Measurements from ENCODE around the gene PDPN. TPM values are rescaled to one million over a fixed set of nuclear protein-coding genes. Genes with fewer than 3 reads are reported as not detected.

Gene PDPN
- total RNA-seq, 6 experiments from 2014 or later = 0.11 to 1.1 (median 0.45) TPM

DNA sequence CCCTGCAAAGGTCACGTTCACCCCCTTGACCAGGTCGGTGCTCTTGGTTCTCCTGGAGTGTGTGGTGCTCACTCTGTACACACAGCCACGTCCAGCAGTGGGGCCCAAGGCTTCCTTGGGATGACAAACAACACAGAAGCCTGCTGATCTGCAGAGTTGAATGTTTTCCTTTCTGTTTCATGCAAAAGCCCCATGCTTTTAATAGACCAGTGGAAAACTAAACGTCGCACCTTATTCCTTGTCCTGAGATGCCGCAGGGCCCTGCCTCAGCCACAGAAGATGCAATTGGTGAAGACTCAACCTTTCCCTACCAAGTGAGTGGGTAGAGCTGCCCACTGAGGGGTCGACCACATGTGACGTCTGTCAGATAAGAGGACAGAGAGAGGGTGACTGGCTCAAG lies 5.8 kb upstream of the PDPN start:
- Histone ChIP-seq H3K27ac (no peak overlapping the region), H3K9me3 (no peaks in the 10 kb centered on the region), H3K4me1 (no peaks in the 10 kb centered on the region), H3K27me3 (peaks cover 0 to 2% of the 10 kb centered on the region in 2 donors), H3K36me3 (no peaks in the 10 kb centered on the region), H3K4me3 (no peak overlapping the region)
- intact Hi-C loops (cut with DNase I) = no loop called here
- ATAC-seq (no peak), DNase-seq (no peak)
- TF ChIP-seq, protein P1, sequence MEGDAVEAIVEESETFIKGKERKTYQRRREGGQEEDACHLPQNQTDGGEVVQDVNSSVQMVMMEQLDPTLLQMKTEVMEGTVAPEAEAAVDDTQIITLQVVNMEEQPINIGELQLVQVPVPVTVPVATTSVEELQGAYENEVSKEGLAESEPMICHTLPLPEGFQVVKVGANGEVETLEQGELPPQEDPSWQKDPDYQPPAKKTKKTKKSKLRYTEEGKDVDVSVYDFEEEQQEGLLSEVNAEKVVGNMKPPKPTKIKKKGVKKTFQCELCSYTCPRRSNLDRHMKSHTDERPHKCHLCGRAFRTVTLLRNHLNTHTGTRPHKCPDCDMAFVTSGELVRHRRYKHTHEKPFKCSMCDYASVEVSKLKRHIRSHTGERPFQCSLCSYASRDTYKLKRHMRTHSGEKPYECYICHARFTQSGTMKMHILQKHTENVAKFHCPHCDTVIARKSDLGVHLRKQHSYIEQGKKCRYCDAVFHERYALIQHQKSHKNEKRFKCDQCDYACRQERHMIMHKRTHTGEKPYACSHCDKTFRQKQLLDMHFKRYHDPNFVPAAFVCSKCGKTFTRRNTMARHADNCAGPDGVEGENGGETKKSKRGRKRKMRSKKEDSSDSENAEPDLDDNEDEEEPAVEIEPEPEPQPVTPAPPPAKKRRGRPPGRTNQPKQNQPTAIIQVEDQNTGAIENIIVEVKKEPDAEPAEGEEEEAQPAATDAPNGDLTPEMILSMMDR (IDR thresholded peaks at IDR 0.05) = no peak
- TF ChIP-seq POLR2A (IDR thresholded peaks at IDR 0.05) = no peak
- WGBS (ENCODE audit: insufficient coverage, low coverage, low lambda C conversion rate, missing lambda C conversion rate) = 31% methylated on average over 6 of the region's 8 CpGs

DNA sequence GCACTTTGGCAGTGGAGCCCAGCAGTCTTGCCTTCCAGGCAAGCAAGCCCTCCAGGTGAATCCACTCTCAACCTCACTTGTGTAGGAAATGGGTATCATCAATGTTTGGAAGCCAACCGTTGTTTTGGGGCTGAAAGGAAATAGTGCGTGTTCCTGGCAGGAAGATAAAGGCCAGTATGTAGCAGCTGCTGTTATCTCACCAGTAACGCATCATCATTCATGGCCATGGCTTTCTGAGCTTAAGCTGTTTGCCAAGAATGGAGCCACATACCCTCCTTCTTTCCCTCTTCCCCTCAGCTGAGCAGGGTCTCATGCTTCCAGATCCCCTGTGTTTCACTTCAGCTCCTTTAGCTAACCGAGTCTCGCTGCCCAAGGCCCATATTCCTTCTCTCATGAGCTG lies 2.2 kb upstream of the PDPN start:
- H3K9me3 ChIP-seq = no peaks in the 10 kb centered on the region
- no peak overlapping the region for H3K27ac ChIP-seq
- ATAC-seq (no peak), DNase-seq (no peak)
- intact Hi-C loops (cut with DNase I) = no loop called here
- 76% methylated on average over 3 of the region's 5 CpGs for WGBS (ENCODE audit: insufficient coverage, low coverage, low lambda C conversion rate, missing lambda C conversion rate)
- H3K4me3 ChIP-seq = no peak overlapping the region
- no peaks in the 10 kb centered on the region for H3K4me1 ChIP-seq
- H3K36me3 ChIP-seq = no peaks in the 10 kb centered on the region
- TF ChIP-seq, protein P1 (IDR thresholded peaks at IDR 0.05) = no peak
- TF ChIP-seq POLR2A (IDR thresholded peaks at IDR 0.05) = no peak
- H3K27me3 ChIP-seq = peaks cover 0 to 6% of the 10 kb centered on the region in 2 donors

DNA sequence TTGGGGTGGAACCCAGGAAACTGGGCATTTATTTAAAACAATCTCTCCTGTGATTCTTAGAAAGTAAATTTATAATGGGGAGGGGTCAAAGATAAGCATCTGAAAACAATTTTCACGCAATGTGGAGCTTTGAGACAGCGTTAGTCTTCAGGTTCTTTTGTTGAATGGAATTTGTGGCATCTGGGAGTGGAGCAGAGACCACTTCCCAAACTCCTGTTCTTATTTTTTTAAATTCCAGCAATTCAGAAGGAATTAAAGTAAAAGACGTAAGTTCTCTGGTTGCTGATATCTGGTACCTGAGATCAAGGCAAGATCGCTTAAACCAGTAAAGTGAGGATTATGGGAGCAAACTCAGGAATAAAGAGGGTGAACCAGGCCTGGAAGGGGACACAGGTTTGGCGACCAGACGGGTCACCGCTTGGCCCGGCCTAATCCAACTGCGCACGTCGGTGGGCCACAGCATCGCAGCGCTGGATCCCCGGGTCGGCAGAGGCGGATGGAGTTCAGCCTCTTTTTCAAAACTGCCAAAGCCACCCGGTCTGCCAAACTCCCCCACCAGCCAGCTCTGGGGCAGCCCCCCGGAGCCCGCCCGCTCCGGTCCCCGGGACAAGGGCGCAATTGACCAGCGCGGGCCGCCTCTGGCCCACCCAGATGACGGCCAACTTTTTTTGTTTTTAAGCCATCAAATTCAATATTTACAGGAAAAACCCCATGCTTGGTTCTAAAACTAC lies 754 bp upstream of the PDPN start:
- peaks cover 0 to 6% of the 10 kb centered on the region in 2 donors for H3K27me3 ChIP-seq
- intact Hi-C loops (cut with DNase I) = no loop called here

DNA sequence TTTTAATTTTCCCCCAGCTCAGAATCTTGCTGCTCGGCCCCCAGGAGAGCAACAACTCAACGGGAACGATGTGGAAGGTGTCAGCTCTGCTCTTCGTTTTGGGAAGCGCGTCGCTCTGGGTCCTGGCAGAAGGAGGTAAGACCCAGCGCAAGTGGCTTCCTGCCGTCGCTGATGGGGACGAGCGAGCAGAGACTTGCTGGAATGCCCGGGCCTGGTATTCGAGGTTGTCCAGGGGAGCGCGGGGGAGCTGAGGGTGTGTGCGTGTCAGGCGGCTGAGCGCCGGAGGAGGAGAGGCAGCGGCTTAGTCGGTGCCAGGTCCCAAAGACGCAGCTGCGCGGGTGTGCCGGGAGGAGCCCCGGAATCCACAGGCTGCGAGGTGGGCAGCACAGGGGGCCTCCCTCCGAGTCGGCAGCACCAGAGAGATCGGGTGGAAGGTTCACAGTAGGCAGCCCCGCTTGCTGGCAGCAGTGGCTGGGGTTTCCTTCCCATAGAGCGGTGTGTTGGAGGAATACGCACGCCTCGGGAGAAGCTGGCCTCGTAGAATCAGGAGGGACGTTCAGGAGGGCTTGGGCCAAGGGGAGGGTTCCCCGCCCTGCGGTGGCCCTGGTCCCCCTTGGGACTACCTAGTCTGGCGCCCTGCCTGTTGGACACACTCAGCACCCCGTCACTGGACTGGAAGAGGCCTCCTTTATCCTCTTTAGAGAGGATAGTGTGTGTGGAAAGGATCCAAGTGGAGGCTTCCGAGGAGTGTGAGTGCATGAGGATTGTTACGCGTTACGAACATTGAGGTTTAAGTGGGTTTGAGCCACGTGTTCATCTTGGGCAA lies 547 bp downstream of the PDPN start:
- no peak overlapping the region for H3K4me3 ChIP-seq
- intact Hi-C loops (cut with DNase I) = no loop called here
- WGBS (ENCODE audit: insufficient coverage, low coverage, low lambda C conversion rate, missing lambda C conversion rate) = 19% methylated on average over 13 of the region's 47 CpGs
- ATAC-seq = peak in 1 of 4 donors; percentile 34
- H3K27me3 ChIP-seq = peaks cover 0 to 6% of the 10 kb centered on the region in 2 donors
- DNase-seq = no peak
- TF ChIP-seq, protein P1 (IDR thresholded peaks at IDR 0.05) = no peak
- no peak for TF ChIP-seq POLR2A (IDR thresholded peaks at IDR 0.05)
- H3K36me3 ChIP-seq = no peaks in the 10 kb centered on the region
- H3K4me1 ChIP-seq = no peaks in the 10 kb centered on the region
- H3K27ac ChIP-seq = no peak overlapping the region
- no peaks in the 10 kb centered on the region for H3K9me3 ChIP-seq

More for the DNA sequence above, 754 bp upstream of the PDPN start:
- ATAC-seq (no peak), DNase-seq (no peak)
- WGBS (ENCODE audit: insufficient coverage, low coverage, low lambda C conversion rate, missing lambda C conversion rate) = 21% methylated on average over 18 of the region's 27 CpGs
- Histone ChIP-seq H3K9me3 (no peaks in the 10 kb centered on the region), H3K4me3 (no peak overlapping the region), H3K4me1 (no peaks in the 10 kb centered on the region), H3K27ac (no peak overlapping the region), H3K36me3 (no peaks in the 10 kb centered on the region)
- TF ChIP-seq, protein P1 (IDR thresholded peaks at IDR 0.05) = no peak
- TF ChIP-seq POLR2A (IDR thresholded peaks at IDR 0.05) = no peak
